Astrocyte (in vitro differentiated cells and primary cell): ENCODE data around the gene SPTBN1.

ENCODE experiments used
- CTCF ChIP-seq: IDR thresholded peaks from 2 replicates; pipeline ENCODE4 v1.5.1; 2011; ENCODE audit warnings: low read depth, mild to moderate bottlenecking, inconsistent platforms, low read length, moderate library complexity; ENCODE audit not compliant: insufficient read depth
- EZH2 ChIP-seq: IDR thresholded peaks from 2 replicates; pipeline ENCODE4 v1.6.1; 2012; ENCODE audit warnings: mild to moderate bottlenecking, low read length, inconsistent platforms; ENCODE audit not compliant: insufficient read depth

- TF ChIP-seq EZH2 (no peak), CTCF (no peak)
Observed at GRCh38 chr2:54590216-54591120, 134.3 kb downstream of the SPTBN1 start.
